ENCODE measurements around the gene KLHL15. TPM values are rescaled to one million over a fixed set of nuclear protein-coding genes. Genes with fewer than 3 reads are reported as not detected.
A peak's percentile ranks its signal among the peaks of the same experiment; 100 is the strongest.

The KLHL15 gene
- total and polyA plus RNA-seq, 4 donors = 1.7 to 18.9 (median 3.9) TPM

GRCh38 chrX:24023972-24024669 is 2.9 kb downstream of the KLHL15 start:
- Histone ChIP-seq H3K9ac (ENCODE audit: insufficient read depth in 1 of 2, low read length in 2 of 2) (peak overlapping the region; percentile 65 to 81), H3K4me3 (peak overlapping the region; percentile 70), H3K36me3 (ENCODE audit: control insufficient read depth in 4 of 4, insufficient read depth in 4 of 4, low read length in 4 of 4) (no peaks in the 10 kb centered on the region), H3K9me3 (ENCODE audit: control insufficient read depth in 4 of 4, insufficient read depth in 3 of 4, low read length in 3 of 4) (no peaks in the 10 kb centered on the region), H3K4me1 (ENCODE audit: control insufficient read depth in 5 of 5, insufficient read depth in 5 of 5, low read length in 5 of 5) (no peaks in the 10 kb centered on the region), H3K27me3 (ENCODE audit: control insufficient read depth in 3 of 3, insufficient read depth in 3 of 3, low read length in 2 of 3) (peaks cover 7 to 25% (median 11%) of the 10 kb centered on the region in 3 donors), H3K27ac (ENCODE audit: low read depth in 1 of 2, low read length in 1 of 2) (peak overlapping the region in 1 of 2 donors; percentile 97)
- ATAC-seq (ENCODE audit: insufficient read depth, low FRiP score) (no peak), DNase-seq (peak in 2 of 3 donors; percentile 47 to 58)
- WGBS, 2 donors = 1 to 34% methylated on average over 19 of the region's 19 CpGs
- no peak for TF ChIP-seq CTCF (IDR thresholded peaks at IDR 0.05; ENCODE audit: control extremely low read depth, extremely low read depth)

GRCh38 chrX:24023544-24023943 is 3.4 kb downstream of the KLHL15 start:
- no peak for DNase-seq
- H3K4me1 ChIP-seq (ENCODE audit: control insufficient read depth in 5 of 5, insufficient read depth in 5 of 5, low read length in 5 of 5) = no peaks in the 10 kb centered on the region
- H3K27me3 ChIP-seq (ENCODE audit: control insufficient read depth in 3 of 3, insufficient read depth in 3 of 3, low read length in 2 of 3) = peaks cover 7 to 25% (median 11%) of the 10 kb centered on the region in 3 donors
- ATAC-seq (ENCODE audit: insufficient read depth, low FRiP score) = no peak
- H3K4me3 ChIP-seq = no peak overlapping the region
- H3K9me3 ChIP-seq (ENCODE audit: control insufficient read depth in 4 of 4, insufficient read depth in 3 of 4, low read length in 3 of 4) = no peaks in the 10 kb centered on the region
- 16 to 34% methylated on average over 1 of the region's 1 CpG for WGBS, 2 donors
- H3K27ac ChIP-seq (ENCODE audit: low read depth in 1 of 2, low read length in 1 of 2) = no peak overlapping the region
- no peak for TF ChIP-seq CTCF (IDR thresholded peaks at IDR 0.05; ENCODE audit: control extremely low read depth, extremely low read depth)
- H3K9ac ChIP-seq (ENCODE audit: insufficient read depth in 1 of 2, low read length in 2 of 2) = peak overlapping the region in 1 of 2 donors; percentile 65
- no peaks in the 10 kb centered on the region for H3K36me3 ChIP-seq (ENCODE audit: control insufficient read depth in 4 of 4, insufficient read depth in 4 of 4, low read length in 4 of 4)

GRCh38 chrX:24020306-24020876 is 6.6 kb downstream of the KLHL15 start:
- Histone ChIP-seq H3K27me3 (ENCODE audit: control insufficient read depth in 3 of 3, insufficient read depth in 3 of 3, low read length in 2 of 3) (peaks cover 3 to 31% (median 8%) of the 10 kb centered on the region in 3 donors), H3K9me3 (ENCODE audit: control insufficient read depth in 4 of 4, insufficient read depth in 3 of 4, low read length in 3 of 4) (no peaks in the 10 kb centered on the region), H3K27ac (ENCODE audit: low read depth in 1 of 2, low read length in 1 of 2) (no peak overlapping the region), H3K4me3 (no peak overlapping the region), H3K9ac (ENCODE audit: insufficient read depth in 1 of 2, low read length in 2 of 2) (no peak overlapping the region), H3K36me3 (ENCODE audit: control insufficient read depth in 4 of 4, insufficient read depth in 4 of 4, low read length in 4 of 4) (no peaks in the 10 kb centered on the region), H3K4me1 (ENCODE audit: control insufficient read depth in 5 of 5, insufficient read depth in 5 of 5, low read length in 5 of 5) (no peaks in the 10 kb centered on the region)
- no peak for TF ChIP-seq CTCF (IDR thresholded peaks at IDR 0.05; ENCODE audit: control extremely low read depth, extremely low read depth)
- DNase-seq (peak in 1 of 3 donors; percentile 40), ATAC-seq (ENCODE audit: insufficient read depth, low FRiP score) (no peak)
- WGBS, 2 donors = 62 to 82% methylated on average over 3 of the region's 3 CpGs
